ENCODE measurements around the gene USP31. TPM values are rescaled to one million over a fixed set of nuclear protein-coding genes. Genes with fewer than 3 reads are reported as not detected.

USP31 gene
- total and polyA plus RNA-seq, 2 of the 8 experiments (the other 6 are each of a cell fraction or from before 2014, with no cell fraction given), result 6.7 to 19.0 TPM

GRCh38 chr16:23079675-23080301, 69.5 kb downstream of the USP31 start (continued):
- TF ChIP-seq TAF1 (IDR thresholded peaks at IDR 0.05; ENCODE audit: low read depth, low read length) (no peak), KDM5A (IDR thresholded peaks at IDR 0.05; ENCODE audit: low read length) (no peak), TEAD4 (IDR thresholded peaks at IDR 0.05; ENCODE audit: low read depth, low read length) (no peak), CHD2 (IDR thresholded peaks at IDR 0.05; ENCODE audit: low read length) (no peak), NANOG (IDR thresholded peaks at IDR 0.05; ENCODE audit: insufficient read depth, low read depth, low read length, poor library complexity, severe bottlenecking) (no peak)
